Small intestine (tissue), 16 donors: ENCODE data around the gene RBMY1E. TPM values are rescaled to one million over a fixed set of nuclear protein-coding genes. Genes with fewer than 3 reads are reported as not detected.
"Not testable (repeated sequence)": the region's sequence is repeated elsewhere in the genome, so short reads cannot be mapped to it uniquely, and the experiment has no call there.

Experiments used
- DNase-seq, 2 donors: peaks; one replicate each; pipeline versions ENCODE4 v3.0.0 to v3.0.0-alpha.2; 2013
- FAIRE-seq: peaks from 2 replicates; lab custom pipeline; 2012; peaks lifted over from hg19 to GRCh38; lab: Jason Lieb, UNC
- H3K27ac ChIP-seq, 3 donors: one replicate each; pipeline ENCODE4 v1.5.1; 2013; ENCODE audit warnings: low read length in 2 of 3, mild to moderate bottlenecking in 2 of 3, control low read depth in 1 of 3, inconsistent platforms in 1 of 3, low read depth in 1 of 3, moderate library complexity in 1 of 3
- H3K27me3 ChIP-seq, 3 donors: one replicate each; pipeline ENCODE4 v1.6.1; 2013; ENCODE audit warnings: low read length in 3 of 3, inconsistent platforms in 1 of 3; ENCODE audit not compliant: control insufficient read depth in 3 of 3, insufficient read depth in 3 of 3
- H3K36me3 ChIP-seq, 3 donors: one replicate each; pipeline ENCODE4 v1.6.1; 2013; ENCODE audit warnings: low read length in 3 of 3, inconsistent platforms in 1 of 3, low read depth in 1 of 3, mild to moderate bottlenecking in 1 of 3, moderate library complexity in 1 of 3; ENCODE audit not compliant: control insufficient read depth in 3 of 3, insufficient read depth in 2 of 3
- H3K4me1 ChIP-seq, 3 donors: one replicate each; pipeline ENCODE4 v1.6.1; 2013; ENCODE audit warnings: low read length in 2 of 3, inconsistent platforms in 1 of 3, low read depth in 1 of 3, mild to moderate bottlenecking in 1 of 3, moderate library complexity in 1 of 3; ENCODE audit not compliant: control insufficient read depth in 3 of 3, insufficient read depth in 2 of 3
- H3K4me3 ChIP-seq, 3 donors: one replicate each; pipeline ENCODE4 v1.5.1; 2013; ENCODE audit warnings: low read length in 3 of 3, control low read depth in 1 of 3, inconsistent platforms in 1 of 3, low read depth in 1 of 3, mild to moderate bottlenecking in 1 of 3, moderate library complexity in 1 of 3
- H3K9me3 ChIP-seq, 2 donors: one replicate each; pipeline ENCODE4 v1.6.1; 2013; ENCODE audit warnings: low read depth in 1 of 2, low read length in 1 of 2; ENCODE audit not compliant: control insufficient read depth in 2 of 2, insufficient read depth in 1 of 2
- WGBS, 3 donors: extraction: QIAGEN DNeasy Blood & Tissue Kit; methylation state at CpG; one replicate each; pipeline ENCODE4 v1.1.7; 2013; 5-methylcytosine and 5-hydroxymethylcytosine counted together
- long read RNA-seq, 10 donors: transcript quantifications; one replicate each; lab custom pipeline, GENCODE V29; 2026
- polyA plus RNA-seq, 4 donors: library from polyadenylated mRNA; stranded (reverse) in 3 of 4; unstranded in 1 of 4; fragments of 200-250 nt in 3 of 4; fragments of 120-200 nt in 1 of 4; gene quantifications; one replicate each; pipeline versions ENCODE4 v1.2.1 to v1.2.3, GENCODE V29; 2013
- donor health status: healthy with polysubstance abuse.
- donor health status: control.
- donor health status: control.
- donor health status: Bipolar disorder and iron deficiency.
- donor health status: healthy.

Gene RBMY1E
- not detected for polyA plus RNA-seq
- long read RNA-seq, donor 1, result 0 reads
- long read RNA-seq, donor 2, result 0 reads
- long read RNA-seq, donor 3, result 0 reads
- long read RNA-seq, donor 4, result 0 reads
- long read RNA-seq, donor 5, result 0 reads
- long read RNA-seq, donor 6, result 0 reads
- long read RNA-seq, donor 7, result 0 reads
- long read RNA-seq, donor 8, result 0 reads
- long read RNA-seq, donor 9, result 0 reads
- long read RNA-seq, donor 10, result 0 reads

DNA sequence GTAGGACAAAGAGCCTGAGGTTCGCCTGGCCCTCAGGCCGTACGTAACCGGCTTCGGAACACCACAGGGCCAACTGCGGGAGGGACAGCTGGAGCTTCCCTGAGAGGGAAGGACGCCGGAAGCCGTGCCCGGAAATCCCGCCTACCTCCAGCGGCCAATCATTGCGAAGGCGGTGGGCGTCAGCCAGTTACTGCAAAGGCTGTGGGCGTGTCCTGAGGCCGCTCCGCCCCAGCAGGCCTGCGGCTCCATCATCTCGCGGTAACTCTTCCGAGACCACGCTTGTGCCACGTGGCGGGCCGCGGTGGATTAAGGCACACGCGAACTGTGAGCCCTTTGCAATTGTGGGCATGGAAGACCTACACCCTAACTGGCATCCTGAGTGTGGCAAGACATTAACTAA is at the start of gene RBMY1E:
TSS of gene RBMY1E (minus strand) at position 101 of the 400 bp plus-strand sequence. CDS start 1,978 bp downstream, outside the sequence.
- H3K27ac ChIP-seq, H3K4me3 ChIP-seq, DNase-seq, H3K4me1 ChIP-seq, H3K36me3 ChIP-seq, H3K27me3 ChIP-seq, H3K9me3 ChIP-seq, FAIRE-seq: not testable (repeated sequence)
- no CpG with 5 or more reads among the region's 29 CpGs for WGBS, 3 donors

DNA sequence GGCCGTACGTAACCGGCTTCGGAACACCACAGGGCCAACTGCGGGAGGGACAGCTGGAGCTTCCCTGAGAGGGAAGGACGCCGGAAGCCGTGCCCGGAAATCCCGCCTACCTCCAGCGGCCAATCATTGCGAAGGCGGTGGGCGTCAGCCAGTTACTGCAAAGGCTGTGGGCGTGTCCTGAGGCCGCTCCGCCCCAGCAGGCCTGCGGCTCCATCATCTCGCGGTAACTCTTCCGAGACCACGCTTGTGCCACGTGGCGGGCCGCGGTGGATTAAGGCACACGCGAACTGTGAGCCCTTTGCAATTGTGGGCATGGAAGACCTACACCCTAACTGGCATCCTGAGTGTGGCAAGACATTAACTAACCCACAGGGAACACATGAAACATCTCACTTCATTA is 23.4 kb downstream of the RBMY1E start, which contains the start of gene RBMY1D:
TSS of gene RBMY1D (minus strand) at position 101 of the 400 bp plus-strand sequence. CDS start 2,013 bp downstream, outside the sequence.
- not testable (repeated sequence) for FAIRE-seq, H3K27me3 ChIP-seq, H3K9me3 ChIP-seq, H3K4me3 ChIP-seq, H3K4me1 ChIP-seq, DNase-seq, H3K27ac ChIP-seq, H3K36me3 ChIP-seq
- WGBS, 3 donors, result no CpG with 5 or more reads among the region's 28 CpGs

DNA sequence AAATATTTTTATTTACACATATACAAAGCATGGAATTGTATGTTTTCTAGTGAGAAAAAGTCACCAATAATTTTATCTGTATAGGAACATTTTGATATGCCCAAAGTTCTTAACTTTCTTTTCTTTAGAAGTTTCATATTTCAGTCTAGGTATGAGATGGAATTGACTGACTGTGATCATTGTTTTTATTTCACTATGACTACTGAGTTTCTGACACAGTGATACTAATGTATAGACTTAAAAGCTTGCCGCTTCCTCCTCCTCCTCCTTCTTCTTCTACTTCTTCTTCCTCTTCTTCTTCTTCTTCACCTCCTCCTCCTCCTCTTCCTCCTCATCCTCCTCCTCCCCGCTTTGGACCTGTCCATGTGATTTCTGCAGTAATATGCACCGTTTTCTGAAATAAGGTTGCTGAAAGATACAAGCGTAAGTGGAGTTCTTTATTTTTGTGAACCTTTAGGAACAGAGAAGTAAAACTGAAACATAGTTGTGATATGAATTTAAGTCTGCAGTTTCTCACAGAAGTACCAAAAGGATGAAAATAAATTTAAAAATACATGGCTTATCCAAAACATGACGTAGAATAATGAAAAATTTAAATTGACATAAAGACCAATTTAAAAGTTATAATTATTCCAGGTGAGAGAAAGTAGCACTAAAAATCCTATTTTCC is 48.3 kb downstream of the RBMY1E start:
- not testable (repeated sequence) for H3K27ac ChIP-seq, H3K4me1 ChIP-seq, H3K36me3 ChIP-seq, H3K4me3 ChIP-seq, H3K9me3 ChIP-seq, FAIRE-seq, DNase-seq, H3K27me3 ChIP-seq
- WGBS, 3 donors, result no CpG with 5 or more reads among the region's 5 CpGs

Other genes with a start within 250 kb of the RBMY1E start
- gene RBMY1D, start 23.5 kb downstream of the RBMY1E start, polyA plus RNA-seq, result not detected